Heart left ventricle (tissue), 13 donors: ENCODE data around the gene NAA60.

ENCODE experiments used
- CTCF ChIP-seq, 12 donors: fragments of 200-600 bp; sonication (generic) in 4 of 12; IDR thresholded peaks; one replicate each; pipeline versions ENCODE4 v1.5.0 to v1.8.0; 2018 to 2022; ENCODE audit warnings: antibody characterized with exemption in 12 of 12, mild to moderate bottlenecking in 5 of 12
- POLR2A ChIP-seq, 2 donors: fragments of 450-650 bp; IDR thresholded peaks; one replicate each; pipeline ENCODE4 v1.6.1; 2017; ENCODE audit warnings: antibody characterized with exemption in 2 of 2, mild to moderate bottlenecking in 2 of 2, moderate library complexity in 2 of 2
- donor health status: ischemic (EF 13 %, LVEDD 7.1; RV severe dilation, severe dysfunction).
- donor health status: DM: no; HTN: yes; CAD: no.
- donor health status: DM: no; HTN: no; CAD: no.
- donor health status: ischemic (EF 25% LVEDD 6.9; RV normal size, moderate dysfunction).
- donor health status: ischemic (EF 25% LVEDD 5.7; RV mildly dilated, moderate dysfunction).
- donor health status: ischemic (EF 35%, LVEDD 5.7; RV mildly dilated, moderate dysfunction).
- donor health status: nonischemic (EF 11% LVEDD 7.7; RV severe dilation, severe dysfunction).
- donor health status: DM: yes; HTN: yes; CAD: no.
- donor health status: PGD.
- donor health status: ischemic (EF 29% LVEDD 5.4; RV normal size, mild dysfunction).
- donor health status: nonischemic (EF 23%, LVEDD 6.1; RV moderate dilation, normal function).

- TF ChIP-seq CTCF (IDR thresholded peaks at IDR 0.05) (no peak), POLR2A (IDR thresholded peaks at IDR 0.05) (no peak)
These were observed 32.3 kb downstream of the NAA60 start for GRCh38 chr16:3475604-3476375.
